ENCODE results near the gene SORCS1. TPM values are rescaled to one million over a fixed set of nuclear protein-coding genes. Genes with fewer than 3 reads are reported as not detected.

SORCS1 gene
- total RNA-seq, 2 donors from 2014 or later = 0.23 to 14.4 TPM

GRCh38 chr10:106567629-106568028, 596.9 kb downstream of the SORCS1 start:
- intact Hi-C loops (cut with DNase I) = no loop called here
- no peak for DNase-seq (ENCODE audit: low spot score)
- TF ChIP-seq POLR2AphosphoS5 (IDR thresholded peaks at IDR 0.05) (no peak), CTCF (IDR thresholded peaks at IDR 0.05) (no peak), POLR2A (IDR thresholded peaks at IDR 0.05) (no peak)
- no peak overlapping the region for H3K4me3 ChIP-seq
- no peaks in the 10 kb centered on the region for H3K4me1 ChIP-seq (replicated peaks)
- no peak overlapping the region for H3K27ac ChIP-seq
- no peaks in the 10 kb centered on the region for H3K36me3 ChIP-seq
- WGBS = 93% methylated on average over 4 of the region's 4 CpGs
- H3K9me3 ChIP-seq = no peaks in the 10 kb centered on the region
- no peaks in the 10 kb centered on the region for H3K27me3 ChIP-seq (replicated peaks; ENCODE audit: insufficient read depth)

- Histone ChIP-seq H3K27ac (no peak overlapping the region), H3K4me1 (replicated peaks) (no peaks in the 10 kb centered on the region), H3K9me3 (no peaks in the 10 kb centered on the region), H3K27me3 (replicated peaks; ENCODE audit: insufficient read depth) (no peaks in the 10 kb centered on the region), H3K4me3 (no peak overlapping the region), H3K36me3 (no peaks in the 10 kb centered on the region)
- DNase-seq (ENCODE audit: low spot score) = peak; percentile 10
- TF ChIP-seq POLR2AphosphoS5 (IDR thresholded peaks at IDR 0.05) (no peak), CTCF (IDR thresholded peaks at IDR 0.05) (no peak), POLR2A (IDR thresholded peaks at IDR 0.05) (no peak)
- intact Hi-C loops (cut with DNase I) = no loop called here
- 43% methylated on average over 3 of the region's 3 CpGs for WGBS
These were observed 597.6 kb downstream of the SORCS1 start for GRCh38 chr10:106566873-106567272.

DNA sequence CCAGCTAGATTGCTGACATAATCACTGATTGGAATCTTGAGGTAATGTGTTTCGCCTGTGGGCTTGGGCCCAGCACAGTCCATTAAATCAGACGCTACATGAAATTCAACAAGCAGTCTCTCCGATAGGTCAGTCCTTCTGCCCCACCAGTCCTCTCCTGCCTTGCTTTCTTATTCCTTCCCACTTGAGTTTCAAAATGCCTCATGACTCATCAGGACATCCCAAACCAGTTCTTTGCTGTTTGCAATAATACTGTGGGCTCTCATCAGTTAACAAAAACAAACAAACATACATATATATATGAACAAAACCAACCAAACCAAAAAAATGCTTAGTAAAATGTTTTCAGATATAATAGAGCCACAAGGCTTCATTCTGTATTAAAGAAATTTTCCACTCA, 599.0 kb downstream of the SORCS1 start:
- 86% methylated on average over 3 of the region's 3 CpGs for WGBS
- Histone ChIP-seq H3K27ac (no peak overlapping the region), H3K4me1 (replicated peaks) (no peaks in the 10 kb centered on the region), H3K27me3 (replicated peaks; ENCODE audit: insufficient read depth) (no peaks in the 10 kb centered on the region), H3K36me3 (no peaks in the 10 kb centered on the region), H3K9me3 (no peaks in the 10 kb centered on the region), H3K4me3 (no peak overlapping the region)
- intact Hi-C loops (cut with DNase I) = no loop called here
- no peak for TF ChIP-seq POLR2A (IDR thresholded peaks at IDR 0.05)
- TF ChIP-seq POLR2AphosphoS5 (IDR thresholded peaks at IDR 0.05) = no peak
- TF ChIP-seq CTCF (IDR thresholded peaks at IDR 0.05) = no peak
- no peak for DNase-seq (ENCODE audit: low spot score)

- WGBS = 35% methylated on average over 3 of the region's 3 CpGs
- Histone ChIP-seq H3K4me1 (replicated peaks) (no peaks in the 10 kb centered on the region), H3K36me3 (no peaks in the 10 kb centered on the region), H3K4me3 (no peak overlapping the region), H3K9me3 (no peaks in the 10 kb centered on the region), H3K27ac (no peak overlapping the region), H3K27me3 (replicated peaks; ENCODE audit: insufficient read depth) (no peaks in the 10 kb centered on the region)
- no peak for DNase-seq (ENCODE audit: low spot score)
- TF ChIP-seq POLR2AphosphoS5 (IDR thresholded peaks at IDR 0.05) (no peak), CTCF (IDR thresholded peaks at IDR 0.05) (no peak), POLR2A (IDR thresholded peaks at IDR 0.05) (no peak)
- intact Hi-C loops (cut with DNase I) = no loop called here
These were observed 601.1 kb downstream of the SORCS1 start for GRCh38 chr10:106563384-106563783.

DNA sequence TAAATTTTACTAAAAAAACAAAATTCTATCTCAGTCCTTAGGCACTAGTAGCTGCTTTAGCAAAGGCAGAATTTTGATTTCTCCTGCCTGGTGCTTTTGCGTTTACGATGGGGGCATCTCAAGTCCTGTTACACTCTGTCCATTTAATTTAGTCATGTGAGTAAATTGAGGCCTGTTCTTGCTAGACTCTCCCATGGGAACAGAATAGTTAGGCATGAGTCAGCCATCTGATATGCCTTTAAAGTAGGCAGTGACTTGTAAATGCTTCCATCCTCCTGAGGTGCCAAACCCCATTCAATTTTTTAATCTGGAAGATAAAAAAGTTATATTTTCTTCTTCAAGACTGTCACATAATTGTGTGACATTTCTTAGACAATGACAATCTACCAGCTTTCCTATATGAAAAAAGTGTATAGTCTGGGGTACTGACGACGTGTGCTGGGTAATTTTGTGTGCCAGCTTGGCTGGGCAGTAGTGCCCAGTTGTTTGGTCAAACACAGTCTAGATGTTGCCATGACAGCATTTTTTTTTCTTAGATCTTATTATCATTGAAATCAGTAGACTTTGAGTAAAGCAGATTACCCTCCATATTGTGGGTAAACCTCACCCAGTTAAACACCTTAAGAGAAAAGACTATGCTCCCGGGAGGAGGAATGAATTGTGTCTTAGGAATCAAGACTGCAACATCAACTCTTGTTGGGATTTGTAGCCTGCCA, 603.4 kb downstream of the SORCS1 start:
- WGBS = 82% methylated on average over 5 of the region's 5 CpGs
- Histone ChIP-seq H3K9me3 (no peaks in the 10 kb centered on the region), H3K4me1 (replicated peaks) (no peaks in the 10 kb centered on the region), H3K36me3 (no peaks in the 10 kb centered on the region), H3K27me3 (replicated peaks; ENCODE audit: insufficient read depth) (no peaks in the 10 kb centered on the region), H3K27ac (no peak overlapping the region), H3K4me3 (no peak overlapping the region)
- DNase-seq (ENCODE audit: low spot score) = no peak
- TF ChIP-seq POLR2AphosphoS5 (IDR thresholded peaks at IDR 0.05) = no peak
- TF ChIP-seq POLR2A (IDR thresholded peaks at IDR 0.05) = no peak
- TF ChIP-seq CTCF (IDR thresholded peaks at IDR 0.05) = no peak
- intact Hi-C loops (cut with DNase I) = no loop called here

Data from prostate gland (tissue), 2 donors.